MM.1S (cell line): ENCODE results near the gene GRWD1.

Experiments used
- DNase-seq: peaks from one replicate; pipeline ENCODE4 v3.0.0-alpha.2; 2015
- H2AFZ ChIP-seq: fragments of 300-600 bp; sonication (generic); 2 replicates; pipeline ENCODE4 v1.6.0; 2016; ENCODE audit warnings: antibody characterized with exemption, low read length
- H3F3A ChIP-seq: fragments of 300-600 bp; sonication (generic); 2 replicates; pipeline ENCODE4 v1.6.1; 2016; ENCODE audit warnings: mild to moderate bottlenecking, antibody characterized with exemption, low read length, moderate library complexity, mixed read lengths; ENCODE audit not compliant: insufficient read depth
- H3K27ac ChIP-seq: fragments of 300-600 bp; sonication (generic); 2 replicates; pipeline ENCODE4 v1.5.1; 2016; ENCODE audit warnings: mild to moderate bottlenecking, low read length
- H3K27me3 ChIP-seq: fragments of 300-600 bp; sonication (generic); replicated peaks from 2 replicates; pipeline ENCODE4 v1.6.0; 2016; ENCODE audit warnings: low read length; ENCODE audit not compliant: insufficient read depth
- H3K36me3 ChIP-seq: fragments of 300-600 bp; sonication (generic); replicated peaks from 2 replicates; pipeline ENCODE4 v1.6.1; 2016; ENCODE audit warnings: mild to moderate bottlenecking, low read length, mixed read lengths; ENCODE audit not compliant: insufficient read depth
- H3K4me1 ChIP-seq: fragments of 300-600 bp; sonication (generic); 2 replicates; pipeline ENCODE4 v1.6.1; 2016; ENCODE audit warnings: low read length, mixed read lengths
- H3K4me2 ChIP-seq: fragments of 300-600 bp; sonication (generic); 2 replicates; pipeline ENCODE4 v1.6.0; 2016; ENCODE audit warnings: low read depth, low read length
- H3K4me3 ChIP-seq: fragments of 300-600 bp; sonication (generic); 2 replicates; pipeline ENCODE4 v1.5.1; 2016; ENCODE audit warnings: low read length, mixed read lengths
- H3K79me2 ChIP-seq: fragments of 300-600 bp; sonication (generic); 2 replicates; pipeline ENCODE4 v1.6.1; 2016; ENCODE audit warnings: mixed run types, low read length, mixed read lengths
- H3K9ac ChIP-seq: fragments of 300-600 bp; sonication (generic); 2 replicates; pipeline ENCODE4 v1.6.1; 2016; ENCODE audit warnings: low read length, mixed read lengths
- H3K9me2 ChIP-seq: fragments of 300-600 bp; sonication (generic); replicated peaks from 2 replicates; pipeline ENCODE4 v1.6.1; 2016; ENCODE audit warnings: mild to moderate bottlenecking, low read length, mixed read lengths; ENCODE audit not compliant: insufficient read depth
- H3K9me3 ChIP-seq: fragments of 300-600 bp; sonication (generic); replicated peaks from 2 replicates; pipeline ENCODE4 v1.6.1; 2016; ENCODE audit warnings: mild to moderate bottlenecking, low read length, mixed read lengths; ENCODE audit not compliant: insufficient read depth
- H4K20me1 ChIP-seq: fragments of 300-600 bp; sonication (generic); 2 replicates; pipeline ENCODE4 v1.6.1; 2016; ENCODE audit warnings: mild to moderate bottlenecking, low read length, moderate library complexity, mixed read lengths; ENCODE audit not compliant: insufficient read depth
- EZH2 ChIP-seq: fragments of 300-600 bp; sonication (generic); optimal IDR thresholded peaks from 2 replicates; pipeline ENCODE3; 2017; ENCODE audit warnings: low read depth, mild to moderate bottlenecking, antibody characterized with exemption, low read length, mixed read lengths
- EZH2phosphoT487 ChIP-seq: fragments of 300-600 bp; sonication (generic); IDR thresholded peaks from 2 replicates; pipeline ENCODE4 v1.6.1; 2018; ENCODE audit warnings: antibody characterized with exemption, low read length
- TF ChIP-seq, protein P1 (sequence below): fragments of 300-600 bp; sonication (generic); IDR thresholded peaks from 2 replicates; pipeline ENCODE4 v1.5.1; 2016; ENCODE audit warnings: antibody characterized with exemption, low read length, mixed read lengths

The GRWD1 gene

DNA sequence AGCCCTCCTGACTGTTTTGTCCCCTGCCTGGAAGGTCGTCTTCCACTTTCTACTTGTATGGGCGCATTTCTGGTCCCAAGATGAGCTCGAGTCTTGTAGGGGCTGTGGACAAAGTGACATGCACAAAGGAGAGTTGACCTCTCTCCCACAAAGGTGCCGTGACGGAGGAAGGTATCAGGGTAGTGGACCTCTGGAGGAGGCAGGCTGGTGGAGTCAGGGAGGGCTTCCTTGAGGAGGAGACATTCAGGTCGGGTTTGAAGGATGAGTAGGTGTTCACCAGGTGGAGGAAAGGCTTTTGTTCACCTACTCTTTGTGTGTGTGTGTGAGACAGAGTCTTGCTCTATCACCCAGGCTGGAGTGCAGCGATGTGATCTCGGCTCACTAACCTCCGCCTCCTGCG, 25.1 kb downstream of the GRWD1 start:
- H3K9ac ChIP-seq: no peak overlapping the region

DNA sequence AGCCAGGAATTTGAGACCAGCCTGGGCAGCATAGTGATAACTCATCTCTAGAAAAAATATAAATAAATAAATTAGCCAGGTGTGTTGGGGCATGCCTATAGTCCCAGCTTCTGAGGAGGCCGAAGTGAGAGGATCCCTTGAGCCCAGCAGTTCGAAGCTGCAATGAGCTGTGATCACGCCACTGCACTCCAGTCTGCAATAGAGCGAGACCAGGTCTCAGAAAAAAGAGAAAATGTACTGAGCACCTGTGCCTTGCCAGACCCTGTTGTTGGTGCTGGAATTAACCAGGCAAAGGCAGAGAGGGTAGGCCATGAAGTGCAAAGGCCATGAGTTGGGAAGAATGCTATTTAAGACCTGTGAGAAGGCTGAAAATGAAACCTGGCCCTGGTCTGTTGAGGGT, 26.1 kb downstream of the GRWD1 start:
- Histone ChIP-seq H4K20me1 (no peaks in the 10 kb centered on the region), H3F3A (no peaks in the 10 kb centered on the region)

More for the DNA sequence above, 25.1 kb downstream of the GRWD1 start:
- TF ChIP-seq EZH2: no peak
- TF ChIP-seq, protein P1, sequence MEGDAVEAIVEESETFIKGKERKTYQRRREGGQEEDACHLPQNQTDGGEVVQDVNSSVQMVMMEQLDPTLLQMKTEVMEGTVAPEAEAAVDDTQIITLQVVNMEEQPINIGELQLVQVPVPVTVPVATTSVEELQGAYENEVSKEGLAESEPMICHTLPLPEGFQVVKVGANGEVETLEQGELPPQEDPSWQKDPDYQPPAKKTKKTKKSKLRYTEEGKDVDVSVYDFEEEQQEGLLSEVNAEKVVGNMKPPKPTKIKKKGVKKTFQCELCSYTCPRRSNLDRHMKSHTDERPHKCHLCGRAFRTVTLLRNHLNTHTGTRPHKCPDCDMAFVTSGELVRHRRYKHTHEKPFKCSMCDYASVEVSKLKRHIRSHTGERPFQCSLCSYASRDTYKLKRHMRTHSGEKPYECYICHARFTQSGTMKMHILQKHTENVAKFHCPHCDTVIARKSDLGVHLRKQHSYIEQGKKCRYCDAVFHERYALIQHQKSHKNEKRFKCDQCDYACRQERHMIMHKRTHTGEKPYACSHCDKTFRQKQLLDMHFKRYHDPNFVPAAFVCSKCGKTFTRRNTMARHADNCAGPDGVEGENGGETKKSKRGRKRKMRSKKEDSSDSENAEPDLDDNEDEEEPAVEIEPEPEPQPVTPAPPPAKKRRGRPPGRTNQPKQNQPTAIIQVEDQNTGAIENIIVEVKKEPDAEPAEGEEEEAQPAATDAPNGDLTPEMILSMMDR: no peak
- TF ChIP-seq EZH2phosphoT487: no peak
- Histone ChIP-seq H3K4me2 (no peak overlapping the region), H3K27me3 (no peaks in the 10 kb centered on the region), H3K9me2 (no peaks in the 10 kb centered on the region), H3K4me3 (no peak overlapping the region), H4K20me1 (no peaks in the 10 kb centered on the region), H3K79me2 (peaks cover 19% of the 10 kb centered on the region), H3K9me3 (no peaks in the 10 kb centered on the region), H3K27ac (no peak overlapping the region), H3F3A (no peaks in the 10 kb centered on the region), H3K36me3 (no peaks in the 10 kb centered on the region), H3K4me1 (no peaks in the 10 kb centered on the region), H2AFZ (no peak overlapping the region)
- no peak for DNase-seq

DNA sequence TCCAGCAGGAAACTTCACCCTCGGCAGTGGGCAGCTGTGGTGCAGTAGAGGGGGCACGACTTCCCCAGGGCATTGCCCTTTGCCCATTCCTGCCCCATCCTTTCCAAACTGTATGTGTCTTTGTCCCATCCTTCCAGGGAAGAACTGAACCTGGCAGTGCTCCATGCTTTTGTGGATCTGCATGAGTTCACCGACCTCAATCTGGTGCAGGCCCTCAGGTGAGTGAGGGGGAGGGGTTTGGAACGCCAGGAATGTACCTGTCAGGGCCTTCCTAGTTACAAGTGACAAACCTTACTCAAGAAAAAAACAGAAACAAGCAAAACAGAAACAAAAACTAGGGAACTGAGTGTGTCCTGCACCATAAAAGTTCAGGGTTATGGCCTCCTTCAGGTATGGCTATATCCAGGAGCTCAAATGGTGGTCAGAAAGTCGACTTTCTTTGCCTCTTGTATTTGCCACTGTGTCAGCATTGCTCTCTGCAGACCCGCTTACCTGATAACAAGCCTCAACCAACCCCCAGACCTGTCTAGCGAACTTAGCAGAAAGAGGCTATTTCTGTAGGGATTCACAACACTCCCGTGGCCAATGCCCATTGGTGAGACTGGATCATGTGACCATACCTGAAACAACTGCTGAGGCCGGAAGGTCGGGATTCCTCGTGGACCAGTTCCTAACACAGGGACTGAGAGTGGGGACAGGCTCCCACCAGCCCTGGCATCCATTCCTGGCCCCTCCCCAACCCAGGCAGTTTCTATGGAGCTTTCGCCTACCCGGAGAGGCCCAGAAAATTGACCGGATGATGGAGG, 27.6 kb downstream of the GRWD1 start:
- H4K20me1 ChIP-seq: no peaks in the 10 kb centered on the region
- no peak overlapping the region for H3K9ac ChIP-seq
- H3K9me2 ChIP-seq: no peaks in the 10 kb centered on the region
- no peak overlapping the region for H3K4me3 ChIP-seq
- peaks cover 19% of the 10 kb centered on the region for H3K79me2 ChIP-seq
- no peaks in the 10 kb centered on the region for H3K27me3 ChIP-seq
- no peaks in the 10 kb centered on the region for H3F3A ChIP-seq
- no peak for DNase-seq
- no peak for TF ChIP-seq EZH2phosphoT487
- TF ChIP-seq, protein P1: no peak
- no peak for TF ChIP-seq EZH2
- no peaks in the 10 kb centered on the region for H3K36me3 ChIP-seq
- H3K9me3 ChIP-seq: no peaks in the 10 kb centered on the region
- no peak overlapping the region for H2AFZ ChIP-seq
- no peaks in the 10 kb centered on the region for H3K4me1 ChIP-seq
- no peak overlapping the region for H3K27ac ChIP-seq
- H3K4me2 ChIP-seq: no peak overlapping the region

More for the DNA sequence above, 26.1 kb downstream of the GRWD1 start:
- Histone ChIP-seq H3K79me2 (peaks cover 19% of the 10 kb centered on the region), H3K27me3 (no peaks in the 10 kb centered on the region), H3K9ac (no peak overlapping the region), H3K9me3 (no peaks in the 10 kb centered on the region), H3K9me2 (no peaks in the 10 kb centered on the region), H3K4me2 (no peak overlapping the region), H3K4me3 (no peak overlapping the region), H3K27ac (no peak overlapping the region), H2AFZ (no peak overlapping the region), H3K36me3 (no peaks in the 10 kb centered on the region), H3K4me1 (no peaks in the 10 kb centered on the region)
- no peak for DNase-seq
- TF ChIP-seq EZH2phosphoT487 (no peak), EZH2 (no peak)
- TF ChIP-seq, protein P1: no peak
